ENCODE results near the gene RNF19B. TPM values are rescaled to one million over a fixed set of nuclear protein-coding genes. Genes with fewer than 3 reads are reported as not detected.

Gene RNF19B
- total RNA-seq, 3 donors from 2014 or later (not counting 1 experiment from before 2014, with no cell fraction given), result 44.2 to 110 (median 54.3) TPM

DNA sequence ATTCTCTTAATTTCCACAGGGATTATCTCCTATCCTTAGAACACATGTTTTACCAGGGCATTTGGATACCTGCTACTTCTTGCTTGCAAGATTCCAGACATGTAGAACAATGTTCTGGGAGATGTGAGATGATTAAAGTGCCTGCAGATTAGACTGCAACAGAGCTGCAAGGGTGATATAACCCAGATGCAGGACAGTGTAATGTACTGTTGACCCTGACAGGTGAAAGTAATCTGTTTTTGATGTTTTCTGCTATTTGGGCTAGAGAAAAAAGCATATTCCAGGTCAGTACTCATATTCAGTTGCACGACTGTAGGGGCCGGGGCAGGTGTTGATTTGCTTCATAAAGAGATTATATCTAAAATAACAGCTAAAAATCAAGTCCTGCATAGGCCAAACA is 36.3 kb downstream of the RNF19B start:
- Histone ChIP-seq H3K4me1 (ENCODE audit: control insufficient read depth, insufficient read depth, low read length) (peaks cover 15% of the 10 kb centered on the region), H3K36me3 (ENCODE audit: control insufficient read depth, insufficient read depth, low read length) (no peaks in the 10 kb centered on the region), H3K4me3 (ENCODE audit: low read length) (no peak overlapping the region), H3K27me3 (ENCODE audit: control insufficient read depth, insufficient read depth, low read length) (peaks cover 26% of the 10 kb centered on the region), H3K9me3 (ENCODE audit: control insufficient read depth, insufficient read depth, low read length) (no peaks in the 10 kb centered on the region), H3K27ac (ENCODE audit: low read length) (no peak overlapping the region)
- peaks cover 7% of the 10 kb centered on the region for H3K36me3 Mint-ChIP-seq
- H3K27me3 Mint-ChIP-seq (ENCODE audit: low read depth in 2 of 2), result peaks cover 29 to 35% of the 10 kb centered on the region in 2 donors
- intact Hi-C loops (cut with micrococcal nuclease), result no loop called here
- TF ChIP-seq, protein P1, sequence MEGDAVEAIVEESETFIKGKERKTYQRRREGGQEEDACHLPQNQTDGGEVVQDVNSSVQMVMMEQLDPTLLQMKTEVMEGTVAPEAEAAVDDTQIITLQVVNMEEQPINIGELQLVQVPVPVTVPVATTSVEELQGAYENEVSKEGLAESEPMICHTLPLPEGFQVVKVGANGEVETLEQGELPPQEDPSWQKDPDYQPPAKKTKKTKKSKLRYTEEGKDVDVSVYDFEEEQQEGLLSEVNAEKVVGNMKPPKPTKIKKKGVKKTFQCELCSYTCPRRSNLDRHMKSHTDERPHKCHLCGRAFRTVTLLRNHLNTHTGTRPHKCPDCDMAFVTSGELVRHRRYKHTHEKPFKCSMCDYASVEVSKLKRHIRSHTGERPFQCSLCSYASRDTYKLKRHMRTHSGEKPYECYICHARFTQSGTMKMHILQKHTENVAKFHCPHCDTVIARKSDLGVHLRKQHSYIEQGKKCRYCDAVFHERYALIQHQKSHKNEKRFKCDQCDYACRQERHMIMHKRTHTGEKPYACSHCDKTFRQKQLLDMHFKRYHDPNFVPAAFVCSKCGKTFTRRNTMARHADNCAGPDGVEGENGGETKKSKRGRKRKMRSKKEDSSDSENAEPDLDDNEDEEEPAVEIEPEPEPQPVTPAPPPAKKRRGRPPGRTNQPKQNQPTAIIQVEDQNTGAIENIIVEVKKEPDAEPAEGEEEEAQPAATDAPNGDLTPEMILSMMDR (IDR thresholded peaks at IDR 0.05), result no peak
- 83% methylated on average over 1 of the region's 2 CpGs for WGBS (ENCODE audit: insufficient coverage)
- no peaks in the 10 kb centered on the region for H3K9me3 Mint-ChIP-seq
- H3K27ac Mint-ChIP-seq, result no peak overlapping the region
- no peak overlapping the region for H3K4me3 Mint-ChIP-seq
- H3K4me1 Mint-ChIP-seq, result peaks cover 22 to 24% of the 10 kb centered on the region in 2 donors
- ATAC-seq, result no peak
- no peak for DNase-seq

DNA sequence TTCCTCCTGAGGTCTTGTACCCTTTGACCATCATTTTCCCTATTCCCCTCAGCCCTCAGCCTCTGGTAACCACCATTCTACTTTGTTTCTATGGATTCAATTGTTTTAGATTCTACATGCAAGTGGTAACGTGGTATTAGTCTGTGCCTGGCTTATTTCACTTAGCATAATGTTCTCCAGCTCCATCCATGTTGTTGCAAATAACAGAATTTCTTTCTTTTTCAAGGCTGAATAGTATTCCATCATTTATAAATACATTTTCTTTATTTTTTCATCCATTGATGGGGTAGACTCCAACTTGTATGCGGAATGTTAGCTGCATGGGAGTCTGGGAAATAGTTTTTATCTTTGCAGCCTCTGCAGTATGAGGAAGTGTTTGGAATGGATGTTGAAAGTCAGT is 37.2 kb downstream of the RNF19B start:
- DNase-seq (no peak), ATAC-seq (no peak)
- H3K27ac Mint-ChIP-seq, result no peak overlapping the region
- Histone ChIP-seq H3K4me3 (ENCODE audit: low read length) (no peak overlapping the region), H3K27ac (ENCODE audit: low read length) (no peak overlapping the region), H3K36me3 (ENCODE audit: control insufficient read depth, insufficient read depth, low read length) (no peaks in the 10 kb centered on the region), H3K4me1 (ENCODE audit: control insufficient read depth, insufficient read depth, low read length) (peaks cover 15% of the 10 kb centered on the region), H3K9me3 (ENCODE audit: control insufficient read depth, insufficient read depth, low read length) (no peaks in the 10 kb centered on the region), H3K27me3 (ENCODE audit: control insufficient read depth, insufficient read depth, low read length) (peaks cover 31% of the 10 kb centered on the region)
- H3K27me3 Mint-ChIP-seq (ENCODE audit: low read depth in 2 of 2), result peaks cover 38 to 43% of the 10 kb centered on the region in 2 donors
- no peak overlapping the region for H3K4me3 Mint-ChIP-seq
- 90% methylated on average over 2 of the region's 2 CpGs for WGBS (ENCODE audit: insufficient coverage)
- H3K4me1 Mint-ChIP-seq, result peaks cover 22 to 24% of the 10 kb centered on the region in 2 donors
- TF ChIP-seq, protein P1 (IDR thresholded peaks at IDR 0.05), result no peak
- H3K9me3 Mint-ChIP-seq, result no peaks in the 10 kb centered on the region
- peaks cover 7% of the 10 kb centered on the region for H3K36me3 Mint-ChIP-seq
- intact Hi-C loops (cut with micrococcal nuclease), result no loop called here

DNA sequence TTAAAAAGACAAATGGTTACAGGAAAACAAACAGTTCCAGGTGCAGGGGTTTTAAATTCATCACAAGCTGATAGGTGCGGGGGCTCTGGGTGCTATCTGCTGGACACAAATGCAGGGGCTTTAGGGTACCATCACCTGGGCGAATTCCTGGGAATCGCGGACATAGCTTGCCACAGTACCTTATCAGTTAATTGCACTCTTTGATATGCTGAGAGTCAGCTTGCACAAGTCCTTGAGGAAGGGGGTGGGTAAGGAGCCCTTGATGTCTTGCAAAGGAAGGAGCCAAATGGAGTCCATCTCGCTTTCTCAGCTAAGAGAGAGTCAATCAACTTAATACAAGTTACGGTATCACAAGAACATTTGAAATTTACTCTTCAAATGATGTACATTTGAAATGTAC is 38.0 kb downstream of the RNF19B start:
- TF ChIP-seq, protein P1 (IDR thresholded peaks at IDR 0.05), result no peak
- intact Hi-C loops (cut with micrococcal nuclease), result no loop called here
- 94% methylated on average over 5 of the region's 6 CpGs for WGBS (ENCODE audit: insufficient coverage)
- H3K4me1 ChIP-seq (ENCODE audit: control insufficient read depth, insufficient read depth, low read length), result peaks cover 15% of the 10 kb centered on the region
- ATAC-seq (no peak), DNase-seq (no peak)
- H3K36me3 ChIP-seq (ENCODE audit: control insufficient read depth, insufficient read depth, low read length), result no peaks in the 10 kb centered on the region
- no peaks in the 10 kb centered on the region for H3K9me3 ChIP-seq (ENCODE audit: control insufficient read depth, insufficient read depth, low read length)
- Mint-ChIP-seq H3K27ac (no peak overlapping the region), H3K4me3 (no peak overlapping the region), H3K4me1 (peaks cover 22 to 24% of the 10 kb centered on the region in 2 donors), H3K36me3 (peaks cover 7% of the 10 kb centered on the region), H3K9me3 (no peaks in the 10 kb centered on the region), H3K27me3 (ENCODE audit: low read depth in 2 of 2) (peaks cover 44 to 50% of the 10 kb centered on the region in 2 donors)
- no peak overlapping the region for H3K27ac ChIP-seq (ENCODE audit: low read length)
- H3K4me3 ChIP-seq (ENCODE audit: low read length), result no peak overlapping the region
- H3K27me3 ChIP-seq (ENCODE audit: control insufficient read depth, insufficient read depth, low read length), result peaks cover 36% of the 10 kb centered on the region

All from natural killer cell (primary cell).